BE2C (cell line): Measurements from ENCODE around the gene HPGD.

Experiments
- DNase-seq: peaks from one replicate; pipeline ENCODE4 v3.0.0-alpha.2; 2020
- H3K27me3 ChIP-seq: fragments of 250-450 bp; sonication (Bioruptor Pico); 2 replicates; pipeline ENCODE4 v1.5.1; 2020; ENCODE audit warnings: mild to moderate bottlenecking
- H3K36me3 ChIP-seq: fragments of 250-450 bp; sonication (Bioruptor Pico); 2 replicates; pipeline ENCODE4 v1.5.1; 2020; ENCODE audit warnings: mild to moderate bottlenecking
- H3K4me1 ChIP-seq: fragments of 250-450 bp; sonication (Bioruptor Pico); 2 replicates; pipeline ENCODE4 v1.5.1; 2020
- H3K4me3 ChIP-seq: 2 replicates; pipeline ENCODE4 v1.5.1; 2011; ENCODE audit warnings: low read depth, low read length
- H3K9me3 ChIP-seq: fragments of 250-450 bp; sonication (Bioruptor Pico); 2 replicates; pipeline ENCODE4 v1.5.1; 2020
- TF ChIP-seq, protein P1 (sequence below): IDR thresholded peaks from 2 replicates; pipeline ENCODE4 v1.5.1; 2012; ENCODE audit warnings: mild to moderate bottlenecking, low read depth, low read length

The HPGD gene

DNA sequence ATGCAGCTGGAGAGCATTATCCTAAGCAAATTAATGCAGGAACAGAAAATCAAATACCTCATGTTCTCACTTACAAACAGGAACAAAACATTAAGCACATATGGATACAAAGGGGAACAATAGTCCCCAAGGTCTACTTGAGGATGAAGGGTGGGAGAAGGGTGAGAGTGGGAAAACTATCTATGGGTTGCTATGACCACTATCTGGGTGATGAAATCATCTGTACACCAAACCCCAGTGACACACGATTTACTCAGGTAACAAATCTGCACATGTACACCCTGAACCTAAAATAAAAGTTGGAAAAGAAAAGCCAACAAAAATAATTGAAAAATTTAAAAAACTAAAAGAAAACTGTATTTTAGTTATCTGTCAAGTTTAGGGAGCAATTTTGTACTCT lies 5.9 kb downstream of the HPGD start:
- no peak for DNase-seq
- no peaks in the 10 kb centered on the region for H3K4me1 ChIP-seq
- H3K36me3 ChIP-seq = no peaks in the 10 kb centered on the region
- H3K4me3 ChIP-seq = no peak overlapping the region
- no peaks in the 10 kb centered on the region for H3K9me3 ChIP-seq
- H3K27me3 ChIP-seq = peaks cover 68% of the 10 kb centered on the region
- TF ChIP-seq, protein P1, sequence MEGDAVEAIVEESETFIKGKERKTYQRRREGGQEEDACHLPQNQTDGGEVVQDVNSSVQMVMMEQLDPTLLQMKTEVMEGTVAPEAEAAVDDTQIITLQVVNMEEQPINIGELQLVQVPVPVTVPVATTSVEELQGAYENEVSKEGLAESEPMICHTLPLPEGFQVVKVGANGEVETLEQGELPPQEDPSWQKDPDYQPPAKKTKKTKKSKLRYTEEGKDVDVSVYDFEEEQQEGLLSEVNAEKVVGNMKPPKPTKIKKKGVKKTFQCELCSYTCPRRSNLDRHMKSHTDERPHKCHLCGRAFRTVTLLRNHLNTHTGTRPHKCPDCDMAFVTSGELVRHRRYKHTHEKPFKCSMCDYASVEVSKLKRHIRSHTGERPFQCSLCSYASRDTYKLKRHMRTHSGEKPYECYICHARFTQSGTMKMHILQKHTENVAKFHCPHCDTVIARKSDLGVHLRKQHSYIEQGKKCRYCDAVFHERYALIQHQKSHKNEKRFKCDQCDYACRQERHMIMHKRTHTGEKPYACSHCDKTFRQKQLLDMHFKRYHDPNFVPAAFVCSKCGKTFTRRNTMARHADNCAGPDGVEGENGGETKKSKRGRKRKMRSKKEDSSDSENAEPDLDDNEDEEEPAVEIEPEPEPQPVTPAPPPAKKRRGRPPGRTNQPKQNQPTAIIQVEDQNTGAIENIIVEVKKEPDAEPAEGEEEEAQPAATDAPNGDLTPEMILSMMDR = no peak

DNA sequence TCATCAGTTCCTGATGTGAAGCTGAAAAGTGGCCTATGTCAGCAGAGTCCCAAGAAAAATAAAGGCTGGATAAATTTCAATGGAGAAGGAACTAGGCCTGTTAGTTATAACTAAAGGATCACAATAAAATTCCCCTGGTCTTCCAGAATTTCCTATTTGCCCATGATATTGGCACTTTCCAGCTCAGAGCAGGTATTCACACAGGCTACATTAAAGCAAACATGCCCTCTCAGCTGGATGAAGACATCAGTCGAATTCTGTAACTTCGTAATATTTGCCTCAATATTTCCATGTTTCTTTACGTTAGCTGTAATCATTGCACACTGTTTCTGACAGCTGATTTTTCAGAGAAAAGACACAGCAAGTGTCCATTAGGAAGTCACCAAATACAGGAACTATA lies 9.5 kb downstream of the HPGD start:
- peaks cover 40% of the 10 kb centered on the region for H3K27me3 ChIP-seq
- no peak overlapping the region for H3K4me3 ChIP-seq
- H3K9me3 ChIP-seq = no peaks in the 10 kb centered on the region
- DNase-seq = no peak
- no peaks in the 10 kb centered on the region for H3K4me1 ChIP-seq
- no peaks in the 10 kb centered on the region for H3K36me3 ChIP-seq
- TF ChIP-seq, protein P1 = no peak

DNA sequence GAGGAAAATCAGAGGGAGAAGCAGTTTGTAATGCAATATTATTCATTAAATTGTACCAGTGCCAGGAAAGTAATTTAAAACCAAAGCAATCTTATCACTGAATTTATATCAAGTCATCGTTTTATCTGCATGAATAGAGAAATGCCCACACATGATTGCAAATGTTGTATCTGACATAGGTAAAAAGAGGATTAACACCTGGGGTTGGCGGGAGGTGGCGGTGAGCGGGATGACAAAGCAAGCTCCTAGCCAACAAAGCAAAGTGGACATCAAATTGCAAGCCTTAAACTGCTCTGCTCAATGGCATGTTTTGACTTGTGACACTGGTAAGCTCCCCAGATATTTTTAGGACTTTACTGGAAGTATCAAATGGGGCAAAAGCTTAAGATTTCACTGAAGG lies 16.4 kb downstream of the HPGD start:
- Histone ChIP-seq H3K36me3 (no peaks in the 10 kb centered on the region), H3K4me1 (no peaks in the 10 kb centered on the region), H3K9me3 (no peaks in the 10 kb centered on the region), H3K27me3 (peaks cover 16% of the 10 kb centered on the region), H3K4me3 (no peak overlapping the region)
- TF ChIP-seq, protein P1 = no peak
- no peak for DNase-seq

DNA sequence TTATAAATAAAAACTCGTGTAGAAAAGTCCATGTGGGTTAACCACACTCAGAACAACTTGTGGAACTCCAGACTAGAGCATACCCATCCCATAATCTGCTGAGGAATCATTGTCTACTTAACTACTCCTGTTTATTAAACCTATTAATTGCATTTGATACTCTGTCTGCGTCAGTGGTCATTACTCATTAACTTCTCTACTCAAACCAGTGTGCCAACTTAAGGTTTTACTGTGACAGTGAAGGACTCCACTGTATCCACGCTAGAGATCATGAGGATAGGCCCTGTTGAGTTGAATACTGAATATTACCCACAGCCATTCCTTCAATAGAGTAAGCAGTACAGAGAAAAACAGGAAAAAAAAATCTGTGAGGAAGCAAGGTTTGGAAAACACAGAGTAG lies 17.3 kb downstream of the HPGD start:
- Histone ChIP-seq H3K36me3 (no peaks in the 10 kb centered on the region), H3K9me3 (no peaks in the 10 kb centered on the region), H3K4me3 (no peak overlapping the region), H3K4me1 (no peaks in the 10 kb centered on the region), H3K27me3 (peaks cover 23% of the 10 kb centered on the region)
- TF ChIP-seq, protein P1 = no peak
- DNase-seq = no peak

DNA sequence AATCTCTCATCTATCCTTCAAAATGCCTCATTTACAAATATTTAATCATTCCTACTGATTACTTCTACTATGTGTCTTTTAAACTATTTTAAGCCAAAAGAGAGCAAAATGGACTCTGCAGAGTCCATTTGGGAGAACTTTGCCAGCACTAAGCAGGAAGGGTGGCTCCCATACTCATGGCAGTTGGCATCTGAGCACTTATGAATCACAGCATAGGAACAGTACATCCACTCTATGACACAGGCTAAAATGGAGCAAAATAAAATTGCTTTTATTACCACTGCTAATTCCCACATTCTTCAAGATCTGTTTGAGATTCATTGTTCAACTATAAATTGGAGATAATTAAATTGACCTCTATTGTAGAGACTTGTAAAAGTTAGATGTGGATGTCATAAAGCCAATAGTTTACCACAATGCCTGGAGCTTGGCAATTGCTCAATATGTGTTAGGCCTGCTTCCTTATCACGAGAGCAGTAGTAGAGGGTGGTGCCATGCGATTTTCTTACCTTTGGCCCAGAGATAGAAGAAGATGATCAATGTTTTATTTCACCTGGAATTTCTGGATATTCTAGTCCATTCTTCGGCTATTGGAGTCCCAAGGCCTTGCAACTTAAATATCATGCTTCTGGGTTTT lies 19.1 kb downstream of the HPGD start:
- no peak for DNase-seq
- Histone ChIP-seq H3K9me3 (no peaks in the 10 kb centered on the region), H3K27me3 (peaks cover 23% of the 10 kb centered on the region), H3K4me3 (no peak overlapping the region), H3K36me3 (no peaks in the 10 kb centered on the region), H3K4me1 (no peaks in the 10 kb centered on the region)
- TF ChIP-seq, protein P1 = no peak

DNA sequence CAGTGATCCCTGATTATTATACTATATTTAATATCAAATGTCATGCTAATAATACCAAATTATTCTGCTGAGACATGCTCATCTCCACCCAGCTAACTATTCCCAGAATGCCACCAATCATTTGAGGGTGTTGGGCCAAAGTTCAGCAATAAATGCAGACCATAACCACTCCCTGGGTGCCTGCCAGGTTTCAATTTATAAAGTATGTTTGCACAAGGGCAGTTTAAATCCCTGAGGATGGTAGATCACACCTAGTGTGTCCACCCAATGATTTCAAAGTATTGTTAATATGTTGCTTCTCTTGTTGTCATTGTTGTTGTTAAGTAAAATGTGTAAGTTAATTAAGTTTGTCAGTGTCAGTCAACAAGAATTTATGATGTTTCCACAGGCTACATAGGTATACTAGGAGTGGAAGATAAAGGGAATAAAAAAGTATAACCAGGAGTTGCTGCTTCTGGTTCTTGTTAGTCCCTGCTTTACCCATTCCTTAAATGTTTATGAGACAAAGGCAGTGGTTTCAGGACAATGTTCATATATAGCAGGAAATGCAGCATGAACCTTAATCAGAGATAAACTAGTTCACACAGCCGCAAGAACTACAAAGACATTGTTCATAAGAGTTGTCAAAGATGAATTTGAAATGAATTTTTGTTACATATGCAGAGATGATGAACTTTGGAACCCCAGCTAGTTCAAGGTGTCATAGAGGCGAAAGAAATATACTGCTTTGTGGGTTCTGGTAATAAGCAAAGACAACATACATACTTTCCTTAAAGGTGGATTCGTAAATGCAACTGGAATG lies 25.5 kb downstream of the HPGD start:
- DNase-seq = no peak
- Histone ChIP-seq H3K4me1 (no peaks in the 10 kb centered on the region), H3K27me3 (peaks cover 12% of the 10 kb centered on the region), H3K36me3 (no peaks in the 10 kb centered on the region), H3K9me3 (no peaks in the 10 kb centered on the region), H3K4me3 (no peak overlapping the region)
- TF ChIP-seq, protein P1 = no peak
